GM12878 (cell line): ENCODE measurements around the gene NFATC2. TPM values are rescaled to one million over a fixed set of nuclear protein-coding genes. Genes with fewer than 3 reads are reported as not detected.
"Not testable (repeated sequence)": the region's sequence is repeated elsewhere in the genome, so short reads cannot be mapped to it uniquely, and the experiment has no call there.

Experiments
- ATAC-seq: fragments of 200-7000 bp; cut with Tn5 transposase; 3 replicates; pipeline ENCODE4 v1.9.1; 2020; ENCODE audit warnings: mild to moderate bottlenecking, moderate library complexity
- BruUV-seq: library from RNA; stranded (reverse); fragments of 400-500 nt; replicated peaks from 2 replicates; lab custom pipeline; 2021; lab: Mats Ljungman, UMichigan
- CTCF ChIA-PET: fragments of 300-600 bp; sonication (Branson Sonifier 250); formaldehyde crosslinking; extraction: SDS; loops from one replicate; lab custom pipeline; 2021; ENCODE audit warnings: inconsistent platforms; lab: Yijun Ruan, JAX
- POLR2A ChIA-PET: fragments of 350-600 bp; formaldehyde crosslinking; extraction: SDS; loops from one replicate; lab custom pipeline; 2021; ENCODE audit warnings: inconsistent platforms; lab: Charles Lee
- RAD21 ChIA-PET: fragments of 300-600 bp; sonication (Branson Sonifier 250); formaldehyde crosslinking; loops from one replicate; lab custom pipeline; 2023; ENCODE audit warnings: antibody characterized with exemption; ENCODE audit not compliant: unreplicated experiment; lab: Charles Lee
- SMC1A ChIA-PET: fragments of 300-600 bp; sonication (Branson Sonifier 250); formaldehyde crosslinking; loops from one replicate; lab custom pipeline; 2023; ENCODE audit not compliant: unreplicated experiment, uncharacterized antibody; lab: Charles Lee
- DNase-seq: peaks from one replicate; pipeline ENCODE4 v3.0.0-alpha.2; 2011; ENCODE audit warnings: low read depth, low spot score
- FAIRE-seq: peaks from 3 replicates; lab custom pipeline; 2011; peaks lifted over from hg19 to GRCh38; lab: Jason Lieb, UNC
- H2AFZ ChIP-seq: 2 replicates; pipeline ENCODE4 v1.6.0; 2011; ENCODE audit warnings: low read depth, low read length, control low read depth; ENCODE audit not compliant: control insufficient read depth
- H3K27ac ChIP-seq: 2 replicates; pipeline ENCODE4 v1.5.1; 2011; ENCODE audit warnings: control low read depth; ENCODE audit not compliant: control insufficient read depth, insufficient read depth
- H3K27me3 ChIP-seq, 2 experiments: replicated peaks in 1 of 2; 2 replicates each; pipeline versions ENCODE4 v1.6.0 to v1.6.1; 2011; ENCODE audit warnings: low read length in 1 of 2; ENCODE audit not compliant: control insufficient read depth in 2 of 2, insufficient read depth in 2 of 2
- H3K36me3 ChIP-seq, 2 experiments: 2 replicates each; pipeline ENCODE4 v1.5.1; 2011; ENCODE audit warnings: low read length in 1 of 2; ENCODE audit not compliant: control insufficient read depth in 2 of 2, insufficient read depth in 2 of 2
- H3K4me1 ChIP-seq: 2 replicates; pipeline ENCODE4 v1.6.1; 2011; ENCODE audit warnings: mild to moderate bottlenecking, low read length, moderate library complexity, mixed read lengths; ENCODE audit not compliant: control insufficient read depth, insufficient read depth
- H3K4me2 ChIP-seq: 2 replicates; pipeline ENCODE4 v1.6.0; 2011; ENCODE audit warnings: control low read depth; ENCODE audit not compliant: control insufficient read depth, insufficient read depth
- H3K4me3 ChIP-seq: fragments of 200-600 bp; sonication (generic); 2 replicates; pipeline ENCODE4 v1.5.1; 2016
- H3K79me2 ChIP-seq: 2 replicates; pipeline ENCODE4 v1.6.0; 2011; ENCODE audit warnings: low read length; ENCODE audit not compliant: control insufficient read depth, insufficient read depth
- H3K9ac ChIP-seq: 2 replicates; pipeline ENCODE4 v1.8.0; 2011; ENCODE audit warnings: low read length, control low read depth, mixed read lengths; ENCODE audit not compliant: control insufficient read depth, insufficient read depth
- H3K9me3 ChIP-seq: replicated peaks from 3 replicates; pipeline ENCODE4 v1.5.1; 2011; ENCODE audit warnings: mild to moderate bottlenecking, low read length; ENCODE audit not compliant: control insufficient read depth, insufficient read depth
- H4K20me1 ChIP-seq: 2 replicates; pipeline ENCODE4 v1.6.0; 2011; ENCODE audit not compliant: control insufficient read depth, insufficient read depth
- CTCF ChIP-seq, 3 experiments: IDR thresholded peaks in 2 of 3; conservative IDR thresholded peaks in 1 of 3; 2 replicates each; pipeline ENCODE4 v1.5.1; 2011; ENCODE audit warnings: low read depth in 3 of 3, low read length in 3 of 3, mild to moderate bottlenecking in 3 of 3, control low read depth in 2 of 3, moderate library complexity in 2 of 3, inconsistent platforms in 1 of 3, mixed read lengths in 1 of 3; ENCODE audit not compliant: control insufficient read depth in 2 of 3, insufficient read depth in 1 of 3; ENCODE audit errors: extremely low read depth in 1 of 3
- EZH2 ChIP-seq: IDR thresholded peaks from 2 replicates; pipeline ENCODE4 v1.6.1; 2012; ENCODE audit warnings: low read depth, mild to moderate bottlenecking, control low read depth, inconsistent platforms, low read length, borderline replicate concordance; ENCODE audit not compliant: control insufficient read depth
- MAX ChIP-seq: IDR thresholded peaks from 2 replicates; pipeline ENCODE4 v1.6.1; 2012; ENCODE audit warnings: low read depth, low read length, improper control_type of control experiment
- NFIC ChIP-seq: IDR thresholded peaks from 2 replicates; pipeline ENCODE4 v1.6.1; 2012; ENCODE audit warnings: low read depth, mild to moderate bottlenecking, inconsistent platforms, low read length, moderate library complexity
- POLR2AphosphoS5 ChIP-seq: IDR thresholded peaks from 2 replicates; pipeline ENCODE4 v1.6.1; 2011; ENCODE audit warnings: mild to moderate bottlenecking, low read length, inconsistent platforms
- SMC3 ChIP-seq: IDR thresholded peaks from 2 replicates; pipeline ENCODE4 v1.6.1; 2011; ENCODE audit warnings: low read length, improper control_type of control experiment, borderline replicate concordance
- SP1 ChIP-seq: IDR thresholded peaks from one replicate; pipeline ENCODE4 v1.6.1; 2011; ENCODE audit warnings: low read depth, low read length
- SPI1 ChIP-seq: IDR thresholded peaks from 2 replicates; pipeline ENCODE4 v1.6.1; 2011; ENCODE audit warnings: low read depth, mild to moderate bottlenecking, low read length, moderate library complexity, borderline replicate concordance; ENCODE audit not compliant: insufficient read depth
- SREBF1 ChIP-seq: IDR thresholded peaks from 2 replicates; pipeline ENCODE4 v1.6.1; 2012; ENCODE audit warnings: mild to moderate bottlenecking, low read length
- ZNF207 ChIP-seq: fragments of 450-650 bp; IDR thresholded peaks from 2 replicates; pipeline ENCODE4 v1.6.1; 2014; ENCODE audit warnings: antibody characterized with exemption, mild to moderate bottlenecking, borderline replicate concordance
- WGBS: methylation state at CpG from one replicate; pipeline ENCODE4 v1.1.6; 2016; ENCODE audit warnings: low lambda C conversion rate; ENCODE audit not compliant: insufficient replicate concordance, insufficient coverage; ENCODE audit errors: missing lambda C conversion rate; 5-methylcytosine and 5-hydroxymethylcytosine counted together
- in situ Hi-C: fragments of 300-500 bp; cut with MboI; formaldehyde crosslinking; loops from 9 replicates; pipeline ENCODE4 v1.14.3; 2018; ENCODE audit warnings: mixed read lengths
- intact Hi-C: fragments of 100-400 bp; cut with micrococcal nuclease; formaldehyde crosslinking; loops from one replicate; pipeline ENCODE4 v1.14.2; 2022; ENCODE audit not compliant: unreplicated experiment
- polyA plus RNA-seq, 11 experiments: library from polyadenylated mRNA; depleted of rRNA in 4 of 11; unstranded in 6 of 11; stranded (reverse) in 5 of 11; fragments of >200 nt; fragmentation: Nextera tagmentation in 4 of 11; fragmentation: Illumina TruSeq in 1 of 11; extraction: Ambion mirVana in 4 of 11; extraction: Trizol in 1 of 11; gene quantifications; 1 replicate in 1 of 11; 2 replicates in 10 of 11; pipeline versions ENCODE4 v1.2.1 to v1.2.3, GENCODE V29; 2011 to 2016; ENCODE audit warnings: inconsistent platforms in 2 of 11, missing spikeins in 2 of 11, low read depth in 1 of 11
- total RNA-seq, 4 experiments: library from RNA; depleted of rRNA in 3 of 4; stranded (reverse); fragments of >200 nt in 3 of 4; fragmentation: Illumina TruSeq in 1 of 4; extraction: Trizol in 1 of 4; gene quantifications; 2 replicates each; pipeline versions ENCODE4 v1.2.1 to v1.2.3, GENCODE V29; 2013 to 2021

The NFATC2 gene
- total and polyA plus RNA-seq, 10 of the 15 experiments (the other 5 are each of a cell fraction or from before 2014, with no cell fraction given), result 3.3 to 20.0 (median 7.3) TPM

- no TSS peak for BruUV-seq
- Histone ChIP-seq H3K9ac (no peak overlapping the region), H3K9me3 (no peaks in the 10 kb centered on the region; the same call in 1 of the 3 replicates), H3K4me3 (no peak overlapping the region), H3K4me2 (no peak overlapping the region), H2AFZ (no peak overlapping the region), H3K27ac (no peak overlapping the region), H4K20me1 (no peaks in the 10 kb centered on the region), H3K36me3 (no peaks in the 10 kb centered on the region), H3K79me2 (no peaks in the 10 kb centered on the region), H3K27me3 (no peaks in the 10 kb centered on the region; a peak in 1 of 4 replicates), H3K4me1 (no peaks in the 10 kb centered on the region)
- 58% methylated on average over 25 of the region's 25 CpGs for WGBS
- ChIA-PET SMC1A (interaction anchor here (0.6 kb wide), 1 partner anchor 579 kb away, joined by 3 read pairs; no protein-coding TSS in a partner anchor), POLR2A (no interaction called here), CTCF (no interaction called here), RAD21 (no interaction called here)
- in situ Hi-C loops, result no loop called here
- DNase-seq (no peak), FAIRE-seq (no peak), ATAC-seq (no peak)
- TF ChIP-seq SP1 (no peak), SPI1 (no peak), ZNF207 (no peak), SMC3 (no peak), NFIC (no peak), EZH2 (no peak), CTCF (IDR thresholded peaks at IDR 0.05 in 2 of 3, conservative IDR thresholded peaks at IDR 0.05 in 1 of 3; ENCODE audit: control insufficient read depth in 2 of 3, extremely low read depth in 1 of 3, insufficient read depth in 1 of 3, low read depth in 3 of 3, low read length in 3 of 3) (no peak), MAX (no peak), POLR2AphosphoS5 (no peak), SREBF1 (no peak)
- intact Hi-C loops, result no loop called here
These were observed 27.6 kb upstream of the NFATC2 start for GRCh38 chr20:51569815-51570738.

GRCh38 chr20:51568533-51568932, 26.0 kb upstream of the NFATC2 start:
- H2AFZ ChIP-seq, H3K79me2 ChIP-seq, H3K9ac ChIP-seq, in situ Hi-C loops, ATAC-seq, BruUV-seq, H3K4me1 ChIP-seq, H3K4me2 ChIP-seq, H3K27me3 ChIP-seq, H3K9me3 ChIP-seq, H3K36me3 ChIP-seq, H3K4me3 ChIP-seq, SMC1A ChIA-PET, H4K20me1 ChIP-seq, intact Hi-C loops, POLR2A ChIA-PET, CTCF ChIA-PET, DNase-seq, RAD21 ChIA-PET, H3K27ac ChIP-seq, FAIRE-seq: not testable (repeated sequence)
- WGBS, result 0% methylated on average over 3 of the region's 3 CpGs
